HCT116 (cell line): ENCODE measurements around the gene GTF2IRD1. TPM values are rescaled to one million over a fixed set of nuclear protein-coding genes. Genes with fewer than 3 reads are reported as not detected.

Experiments used
- ATAC-seq: fragments of 200-7000 bp; cut with Tn5 transposase; 2 replicates; pipeline ENCODE4 v1.9.1; 2020; ENCODE audit warnings: mild to moderate bottlenecking, moderate library complexity
- BruUV-seq: library from RNA; stranded (reverse); fragments of 400-500 nt; replicated peaks from 2 replicates; lab custom pipeline; 2021; lab: Mats Ljungman, UMichigan
- CTCF ChIA-PET: fragments of 300-600 bp; sonication (Branson Sonifier 250); formaldehyde crosslinking; loops from one replicate; lab custom pipeline; 2021; ENCODE audit warnings: antibody characterized with exemption; lab: Charles Lee
- POLR2A ChIA-PET: fragments of 300-600, 350-600 bp; sonication (Branson Sonifier 250); formaldehyde crosslinking; loops from one replicate; lab custom pipeline; 2021; ENCODE audit warnings: antibody characterized with exemption; lab: Charles Lee
- RAD21 ChIA-PET, 2 experiments: fragments of 300-600 bp; sonication (Branson Sonifier 250); formaldehyde crosslinking; loops; one replicate each; lab custom pipeline; 2023; ENCODE audit warnings: low total read pairs in 2 of 2; ENCODE audit not compliant: uncharacterized antibody in 2 of 2, unreplicated experiment in 2 of 2, low non-redundant PET in 1 of 2; lab: Charles Lee
- DNase-seq: peaks from one replicate; pipeline ENCODE4 v3.0.0-alpha.2; 2010; ENCODE audit warnings: low read depth, low spot score
- H2AFZ ChIP-seq: fragments of 200-600 bp; shearing (Covaris generic), sonication (generic); 2 replicates; pipeline ENCODE4 v1.6.1; 2017; ENCODE audit warnings: low read depth, mixed run types, mixed read lengths, antibody characterized with exemption, low read length; ENCODE audit not compliant: poor library complexity, severe bottlenecking
- H3K27ac ChIP-seq: 2 replicates; pipeline ENCODE4 v1.5.1; 2012; ENCODE audit warnings: low read depth, low read length
- H3K27me3 ChIP-seq: fragments of 200-600 bp; sonication (generic); 2 replicates; pipeline ENCODE4 v1.6.1; 2016; ENCODE audit warnings: mixed run types, low read length, mixed read lengths; ENCODE audit not compliant: insufficient read depth
- H3K36me3 ChIP-seq, 2 experiments: fragments of 200-500 bp in 1 of 2; fragments of 200-600 bp in 1 of 2; sonication (Bioruptor generic) in 1 of 2; sonication (generic) in 1 of 2; 2 replicates each; pipeline versions ENCODE4 v1.5.1 to v1.6.1; 2014 to 2016; ENCODE audit warnings: low read length in 2 of 2, inconsistent platforms in 1 of 2, mixed read lengths in 1 of 2, mixed run types in 1 of 2; ENCODE audit not compliant: insufficient read depth in 2 of 2, control insufficient read depth in 1 of 2
- H3K4me1 ChIP-seq, 2 experiments: fragments of 200-600 bp in 1 of 2; sonication (generic) in 1 of 2; 2 replicates each; pipeline versions ENCODE4 v1.5.1 to v1.6.1; 2012 to 2017; ENCODE audit warnings: low read length in 2 of 2, inconsistent platforms in 1 of 2, mild to moderate bottlenecking in 1 of 2, mixed read lengths in 1 of 2, mixed run types in 1 of 2, moderate library complexity in 1 of 2; ENCODE audit not compliant: insufficient read depth in 2 of 2, control insufficient read depth in 1 of 2
- H3K4me2 ChIP-seq: fragments of 200-600 bp; sonication (generic); 2 replicates; pipeline ENCODE4 v1.6.1; 2017; ENCODE audit warnings: mixed run types, low read length, mixed read lengths
- H3K4me3 ChIP-seq, 2 experiments: fragments of 200-600 bp in 1 of 2; sonication (generic) in 1 of 2; replicated peaks in 1 of 2; 2 replicates each; pipeline ENCODE4 v1.5.1; 2011 to 2016; ENCODE audit warnings: low read length in 2 of 2, control low read depth in 1 of 2, low read depth in 1 of 2, mild to moderate bottlenecking in 1 of 2, mixed read lengths in 1 of 2, mixed run types in 1 of 2
- H3K79me2 ChIP-seq: fragments of 200-600 bp; sonication (generic); 2 replicates; pipeline ENCODE4 v1.6.1; 2017; ENCODE audit warnings: mild to moderate bottlenecking, mixed run types, low read length, moderate library complexity, mixed read lengths; ENCODE audit not compliant: insufficient read depth
- H3K9ac ChIP-seq: fragments of 200-600 bp; sonication (generic); 2 replicates; pipeline ENCODE4 v1.6.1; 2016; ENCODE audit warnings: low read length, mixed read lengths
- H3K9me2 ChIP-seq: fragments of 200-600 bp; sonication (generic), shearing (Covaris generic); 2 replicates; pipeline ENCODE4 v1.6.1; 2017; ENCODE audit warnings: mixed run types, mild to moderate bottlenecking, moderate library complexity; ENCODE audit not compliant: insufficient read depth
- H3K9me3 ChIP-seq, 2 experiments: fragments of 200-500 bp in 1 of 2; fragments of 200-600 bp in 1 of 2; sonication (Bioruptor generic) in 1 of 2; sonication (generic) in 1 of 2; 2 replicates each; pipeline ENCODE4 v1.6.1; 2014 to 2017; ENCODE audit warnings: low read length in 2 of 2, mixed read lengths in 2 of 2, inconsistent platforms in 1 of 2, low read depth in 1 of 2, mild to moderate bottlenecking in 1 of 2, mixed run types in 1 of 2, moderate library complexity in 1 of 2; ENCODE audit not compliant: control insufficient read depth in 1 of 2, insufficient read depth in 1 of 2
- H4K20me1 ChIP-seq: fragments of 200-600 bp; sonication (generic), shearing (Covaris generic); 2 replicates; pipeline ENCODE4 v1.6.1; 2017; ENCODE audit warnings: mixed run types, mild to moderate bottlenecking, moderate library complexity; ENCODE audit not compliant: insufficient read depth
- CEBPB ChIP-seq: IDR thresholded peaks from 2 replicates; pipeline ENCODE4 v1.6.1; 2012; ENCODE audit warnings: low read depth
- EZH2phosphoT487 ChIP-seq: fragments of 200-600 bp; IDR thresholded peaks from 2 replicates; pipeline ENCODE4 v1.6.1; 2018; ENCODE audit warnings: antibody characterized with exemption, borderline replicate concordance
- JUND ChIP-seq: IDR thresholded peaks from 2 replicates; pipeline ENCODE4 v1.6.1; 2012
- POLR2A ChIP-seq: IDR thresholded peaks from 2 replicates; pipeline ENCODE4 v1.7.0; 2011; ENCODE audit warnings: borderline replicate concordance; ENCODE audit not compliant: insufficient read depth, insufficient read length; ENCODE audit errors: extremely low read depth
- POLR2AphosphoS5 ChIP-seq: IDR thresholded peaks from 2 replicates; pipeline ENCODE4 v1.6.1; 2011; ENCODE audit warnings: mild to moderate bottlenecking, low read depth, low read length, moderate library complexity
- SP1 ChIP-seq: IDR thresholded peaks from 2 replicates; pipeline ENCODE4 v1.6.1; 2012; ENCODE audit warnings: low read depth
- SRF ChIP-seq: IDR thresholded peaks from 2 replicates; pipeline ENCODE4 v1.6.1; 2012; ENCODE audit warnings: low read depth
- ZFX ChIP-seq: fragments of 450-650 bp; IDR thresholded peaks from 2 replicates; pipeline ENCODE4 v1.6.1; 2017
- intact Hi-C: fragments of 100-400 bp; cut with micrococcal nuclease; formaldehyde crosslinking; loops from 2 replicates; pipeline ENCODE4 v1.10.0; 2022
- total RNA-seq: library from RNA; stranded (reverse); gene quantifications from one replicate; pipeline ENCODE4 v1.2.1, GENCODE V29; 2021; ENCODE audit not compliant: unreplicated experiment
- TF ChIP-seq, protein P1 (sequence below): IDR thresholded peaks from 2 replicates; pipeline ENCODE4 v1.6.1; 2012
- TF ChIP-seq, protein P2 (sequence below): IDR thresholded peaks from 2 replicates; pipeline ENCODE4 v1.6.1; 2012; ENCODE audit warnings: low read depth
- TF ChIP-seq, protein P3 (sequence below): IDR thresholded peaks from 2 replicates; pipeline ENCODE4 v1.6.1; 2012

Gene GTF2IRD1
- total RNA-seq, 1 experiment from 2014 or later = 34.5 TPM

DNA sequence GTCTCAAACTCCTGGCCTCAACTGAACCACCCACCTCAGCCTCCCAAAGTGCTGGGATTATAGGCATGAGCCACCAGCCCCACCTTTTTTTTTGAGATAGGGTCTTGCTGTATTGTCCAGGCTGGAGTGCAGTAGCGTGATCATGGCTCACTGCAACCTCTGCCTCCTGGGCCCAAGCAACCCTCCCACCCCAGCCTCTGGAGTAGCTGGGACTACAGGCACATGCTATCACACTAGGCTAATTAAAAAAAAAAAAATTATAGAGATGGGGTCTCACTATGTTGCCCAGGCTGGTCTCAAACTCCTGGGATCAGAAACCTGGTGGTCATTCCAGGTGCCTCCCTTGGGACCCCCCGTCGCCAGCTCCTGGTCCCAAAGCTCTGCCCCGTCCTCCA lies 25.0 kb downstream of the GTF2IRD1 start:
- ChIA-PET POLR2A (interaction anchor here (0.7 to 0.9 kb wide), 2 partner anchors 9 to 29 kb away, joined by 3 read pairs; no protein-coding TSS in a partner anchor), CTCF (no interaction called here), RAD21 (no interaction called here)
- no peak overlapping the region for H3K4me3 ChIP-seq
- intact Hi-C loops = no loop called here
- no peaks in the 10 kb centered on the region for H3K9me2 ChIP-seq
- H3K27me3 ChIP-seq = no peaks in the 10 kb centered on the region
- no peaks in the 10 kb centered on the region for H3K9me3 ChIP-seq
- BruUV-seq = no TSS peak
- TF ChIP-seq POLR2AphosphoS5 = no peak
- TF ChIP-seq ZFX = no peak
- no peak for TF ChIP-seq CEBPB
- no peak for TF ChIP-seq EZH2phosphoT487
- TF ChIP-seq, protein P1, sequence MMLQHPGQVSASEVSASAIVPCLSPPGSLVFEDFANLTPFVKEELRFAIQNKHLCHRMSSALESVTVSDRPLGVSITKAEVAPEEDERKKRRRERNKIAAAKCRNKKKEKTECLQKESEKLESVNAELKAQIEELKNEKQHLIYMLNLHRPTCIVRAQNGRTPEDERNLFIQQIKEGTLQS = no peak
- TF ChIP-seq, protein P2, sequence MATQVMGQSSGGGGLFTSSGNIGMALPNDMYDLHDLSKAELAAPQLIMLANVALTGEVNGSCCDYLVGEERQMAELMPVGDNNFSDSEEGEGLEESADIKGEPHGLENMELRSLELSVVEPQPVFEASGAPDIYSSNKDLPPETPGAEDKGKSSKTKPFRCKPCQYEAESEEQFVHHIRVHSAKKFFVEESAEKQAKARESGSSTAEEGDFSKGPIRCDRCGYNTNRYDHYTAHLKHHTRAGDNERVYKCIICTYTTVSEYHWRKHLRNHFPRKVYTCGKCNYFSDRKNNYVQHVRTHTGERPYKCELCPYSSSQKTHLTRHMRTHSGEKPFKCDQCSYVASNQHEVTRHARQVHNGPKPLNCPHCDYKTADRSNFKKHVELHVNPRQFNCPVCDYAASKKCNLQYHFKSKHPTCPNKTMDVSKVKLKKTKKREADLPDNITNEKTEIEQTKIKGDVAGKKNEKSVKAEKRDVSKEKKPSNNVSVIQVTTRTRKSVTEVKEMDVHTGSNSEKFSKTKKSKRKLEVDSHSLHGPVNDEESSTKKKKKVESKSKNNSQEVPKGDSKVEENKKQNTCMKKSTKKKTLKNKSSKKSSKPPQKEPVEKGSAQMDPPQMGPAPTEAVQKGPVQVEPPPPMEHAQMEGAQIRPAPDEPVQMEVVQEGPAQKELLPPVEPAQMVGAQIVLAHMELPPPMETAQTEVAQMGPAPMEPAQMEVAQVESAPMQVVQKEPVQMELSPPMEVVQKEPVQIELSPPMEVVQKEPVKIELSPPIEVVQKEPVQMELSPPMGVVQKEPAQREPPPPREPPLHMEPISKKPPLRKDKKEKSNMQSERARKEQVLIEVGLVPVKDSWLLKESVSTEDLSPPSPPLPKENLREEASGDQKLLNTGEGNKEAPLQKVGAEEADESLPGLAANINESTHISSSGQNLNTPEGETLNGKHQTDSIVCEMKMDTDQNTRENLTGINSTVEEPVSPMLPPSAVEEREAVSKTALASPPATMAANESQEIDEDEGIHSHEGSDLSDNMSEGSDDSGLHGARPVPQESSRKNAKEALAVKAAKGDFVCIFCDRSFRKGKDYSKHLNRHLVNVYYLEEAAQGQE = no peak
- no peak for TF ChIP-seq SP1
- no peak for TF ChIP-seq JUND
- no peak for TF ChIP-seq SRF
- TF ChIP-seq, protein P3, sequence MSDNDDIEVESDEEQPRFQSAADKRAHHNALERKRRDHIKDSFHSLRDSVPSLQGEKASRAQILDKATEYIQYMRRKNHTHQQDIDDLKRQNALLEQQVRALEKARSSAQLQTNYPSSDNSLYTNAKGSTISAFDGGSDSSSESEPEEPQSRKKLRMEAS = no peak
- TF ChIP-seq POLR2A = no peak
- H3K36me3 ChIP-seq = no peaks in the 10 kb centered on the region
- no peak for ATAC-seq
- no peak for DNase-seq
- no peaks in the 10 kb centered on the region for H4K20me1 ChIP-seq
- no peak overlapping the region for H2AFZ ChIP-seq
- H3K27ac ChIP-seq = peak overlapping the region; percentile 32; the same call in 1 of the 2 replicates
- H3K4me2 ChIP-seq = peak overlapping the region; percentile 53
- H3K9ac ChIP-seq = 0 out of 2 replicates have a peak overlapping the region, but pooled peaks have one; percentile 11
- H3K4me1 ChIP-seq = peaks cover 74 to 90% of the 10 kb centered on the region in 2 experiments
- H3K79me2 ChIP-seq = peaks cover 50% of the 10 kb centered on the region
